Hematopoietic multipotent progenitor cell treated with erythropoietin and hydrocortisone succinate and interleukin-3 and kit ligand, for 8 days (in vitro differentiated cells): ENCODE measurements around the gene MPPED1.

ENCODE experiments used
- DNase-seq: peaks from one replicate; pipeline ENCODE4 v3.0.0-alpha.2; 2015

Gene MPPED1

DNA sequence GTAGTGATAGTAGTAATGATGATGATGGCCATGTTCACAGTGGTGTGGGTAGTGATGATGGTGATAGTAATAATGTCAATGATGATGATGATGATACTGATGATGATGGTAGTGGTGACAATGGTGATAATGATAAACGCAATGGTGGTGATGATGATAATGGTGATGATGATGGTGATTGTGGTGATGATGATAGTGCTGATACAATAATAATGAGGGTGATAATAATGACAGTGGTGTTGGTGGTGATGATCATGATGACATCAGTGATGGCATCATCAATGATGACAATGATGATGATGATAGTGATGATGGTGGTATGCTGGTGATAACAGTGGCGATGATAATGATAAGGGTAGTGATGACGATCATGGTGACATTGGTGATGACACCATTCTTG is 92.3 kb downstream of the MPPED1 start:
- DNase-seq: no peak

DNA sequence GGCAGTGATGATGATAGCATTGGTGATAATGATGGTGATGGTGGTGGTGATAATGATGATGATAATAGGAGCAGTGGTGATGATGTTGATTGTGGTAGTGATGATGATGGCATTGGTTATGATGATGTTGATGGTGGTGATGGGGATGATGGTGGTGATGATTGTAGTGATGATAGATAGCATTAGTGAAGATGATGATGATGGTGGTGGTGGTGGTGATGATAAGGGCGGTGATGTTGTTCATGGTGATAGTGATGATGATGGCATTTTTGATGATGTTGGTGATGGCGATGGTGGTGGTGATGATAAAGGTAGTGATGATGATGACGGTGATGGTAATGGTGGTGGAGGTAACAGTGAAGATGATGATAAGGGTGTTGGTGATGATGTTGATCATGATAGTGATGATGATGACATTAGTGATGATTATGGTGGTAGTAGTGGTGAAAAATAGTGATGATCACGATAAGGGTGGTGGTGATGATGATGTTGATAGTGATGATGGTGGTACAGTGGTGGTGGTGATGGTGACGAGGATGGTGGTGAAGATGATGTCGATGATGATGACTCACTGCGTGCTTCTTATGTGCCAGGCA is 93.0 kb downstream of the MPPED1 start:
- DNase-seq: no peak

DNA sequence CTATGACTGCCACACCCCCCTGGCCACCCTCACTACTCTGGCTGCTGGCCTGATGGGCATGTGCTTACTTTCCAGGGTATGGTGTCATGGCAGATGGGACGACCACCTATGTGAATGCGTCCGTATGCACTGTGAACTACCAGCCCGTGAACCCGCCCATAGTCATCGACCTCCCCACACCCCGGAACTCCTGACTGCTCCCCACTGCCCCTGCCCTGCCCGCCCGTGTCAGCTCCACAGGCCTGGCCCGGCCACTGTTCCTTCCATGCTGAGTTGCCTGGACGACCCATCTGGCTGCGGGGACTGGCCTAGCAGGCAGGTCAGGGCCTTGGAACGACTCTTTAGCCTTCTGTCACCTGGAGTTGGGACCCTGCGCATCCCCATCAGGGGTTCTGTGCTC is 93.6 kb downstream of the MPPED1 start:
- no peak for DNase-seq

DNA sequence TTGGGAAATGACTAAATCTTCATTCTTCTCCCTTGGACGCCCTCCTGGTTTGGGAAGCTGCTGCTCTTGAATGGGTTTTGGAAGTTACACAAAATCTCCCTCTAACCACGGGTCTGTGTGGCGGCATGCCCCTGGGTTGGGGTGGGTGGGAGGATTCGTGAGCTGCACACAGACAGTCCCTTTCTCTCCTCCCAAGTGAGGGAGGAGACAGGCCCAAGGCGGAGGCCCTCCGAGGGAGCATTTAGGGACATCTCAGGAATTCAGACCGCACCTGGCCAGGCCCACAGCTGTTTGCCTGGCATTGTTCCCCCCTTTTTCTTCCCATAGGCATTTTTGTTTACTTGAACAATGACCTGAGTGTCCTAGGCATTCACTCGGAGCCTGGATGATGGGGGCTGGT is 94.1 kb downstream of the MPPED1 start:
- DNase-seq: no peak

DNA sequence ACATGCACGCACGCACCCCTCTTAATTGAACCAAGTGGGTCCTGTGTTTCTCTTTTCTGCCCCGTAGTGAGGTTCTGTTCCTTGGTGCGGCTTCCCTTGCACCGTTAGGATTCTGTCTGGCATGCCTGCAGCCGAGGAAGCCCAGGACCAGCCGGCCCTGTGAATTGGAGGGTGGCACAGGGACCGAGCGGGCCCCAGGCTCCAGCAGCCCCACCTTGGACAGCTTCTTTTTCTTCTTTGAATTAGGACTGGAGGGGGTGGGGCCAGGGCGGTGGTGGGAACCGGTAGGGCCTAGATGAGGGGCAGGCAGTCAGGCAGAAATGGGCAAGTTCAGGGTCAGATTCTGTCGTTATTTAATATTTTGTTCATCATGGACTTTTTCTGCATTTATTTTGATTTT is 94.7 kb downstream of the MPPED1 start:
- no peak for DNase-seq

DNA sequence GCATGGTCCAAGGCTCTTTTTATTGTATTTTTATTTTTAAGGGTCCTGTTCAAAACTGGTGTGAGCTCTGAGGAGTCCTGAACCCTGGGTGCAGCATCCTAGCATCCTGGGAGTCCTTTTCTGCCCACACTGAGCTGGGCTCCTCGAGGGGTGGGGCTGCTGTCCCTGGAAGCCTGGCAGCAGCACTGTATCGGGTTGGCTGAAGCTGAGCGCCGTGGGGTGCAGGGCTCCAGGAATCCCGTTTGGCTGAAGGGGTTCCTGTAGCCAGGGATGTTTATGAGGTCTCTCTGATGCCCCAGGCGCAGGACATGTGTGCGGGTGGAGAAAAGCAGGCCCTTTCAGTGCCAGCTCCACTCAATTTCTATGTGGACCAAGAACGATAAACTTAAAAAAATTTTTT is 95.4 kb downstream of the MPPED1 start:
- DNase-seq: no peak

DNA sequence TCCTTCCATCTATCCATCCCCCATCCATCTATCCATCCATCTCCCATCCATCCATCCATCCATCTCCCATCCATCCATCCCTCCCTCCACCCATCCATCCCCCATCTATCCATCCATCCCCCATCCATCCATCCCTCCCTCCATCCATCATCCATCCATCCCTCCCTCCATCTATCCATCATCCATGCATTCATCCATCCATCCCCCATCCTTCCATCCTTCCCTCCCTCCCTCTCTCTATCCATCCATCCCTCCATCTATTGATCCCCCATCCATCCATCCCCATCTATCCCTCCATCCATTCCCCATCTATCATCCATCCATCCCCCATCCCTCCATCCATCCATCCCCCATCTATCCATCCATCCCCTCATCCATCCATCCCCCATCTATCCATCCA is 96.7 kb downstream of the MPPED1 start:
- no peak for DNase-seq

DNA sequence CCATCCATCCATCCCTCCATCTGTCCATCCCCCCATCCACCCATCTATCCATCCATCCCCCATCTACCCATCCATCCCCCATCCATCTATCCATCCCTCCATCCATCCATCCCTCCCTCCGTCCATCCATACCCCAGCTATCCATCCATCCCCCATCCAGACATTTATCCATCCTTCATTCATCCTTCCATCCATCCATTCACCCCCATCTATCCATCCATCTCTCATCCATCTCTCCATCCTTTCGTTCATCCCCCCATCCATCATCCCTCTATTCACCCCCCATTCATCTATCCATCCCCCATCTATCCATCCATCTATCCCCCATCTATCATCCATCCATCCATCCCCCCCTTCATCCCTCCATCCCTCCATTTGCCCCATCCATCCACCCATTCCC is 97.5 kb downstream of the MPPED1 start:
- no peak for DNase-seq

DNA sequence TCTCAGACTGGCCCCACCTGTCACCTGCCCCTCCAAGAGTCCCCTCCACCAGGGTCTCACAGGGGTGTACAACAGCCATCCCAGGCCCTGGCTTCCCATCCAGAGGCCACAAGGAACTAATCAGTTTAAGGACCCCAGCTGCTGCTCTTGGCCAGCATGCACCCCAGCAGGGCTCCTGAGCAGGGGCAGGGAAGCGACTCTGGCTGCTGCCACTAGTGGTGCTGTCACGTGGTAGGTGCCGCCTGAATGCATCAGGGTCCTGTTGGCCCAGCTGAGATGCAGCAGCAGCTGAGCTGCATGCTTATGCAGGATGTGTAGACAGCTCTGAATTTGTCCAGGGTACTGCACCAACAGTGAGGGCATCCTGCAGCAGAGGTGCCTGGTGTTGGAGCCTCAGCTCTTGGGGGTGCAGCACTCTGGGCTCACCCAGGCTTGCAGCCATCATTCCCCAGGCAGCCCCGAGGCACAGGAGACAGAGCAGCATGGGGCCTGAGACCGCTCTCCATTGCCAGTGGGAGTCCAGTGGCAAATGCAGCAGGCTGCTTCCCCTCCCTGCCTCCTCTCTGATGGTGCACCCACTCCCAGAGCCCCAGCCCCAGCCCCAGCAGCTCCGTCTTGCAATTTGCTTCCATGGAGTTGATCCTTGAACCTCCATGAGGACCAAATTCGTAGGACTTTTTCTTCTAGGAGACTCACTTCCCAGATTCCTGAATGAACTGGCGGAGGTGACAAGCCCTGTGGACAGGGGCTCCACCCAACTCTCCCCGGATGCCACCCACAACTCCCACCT is 98.7 kb downstream of the MPPED1 start:
- DNase-seq: no peak

DNA sequence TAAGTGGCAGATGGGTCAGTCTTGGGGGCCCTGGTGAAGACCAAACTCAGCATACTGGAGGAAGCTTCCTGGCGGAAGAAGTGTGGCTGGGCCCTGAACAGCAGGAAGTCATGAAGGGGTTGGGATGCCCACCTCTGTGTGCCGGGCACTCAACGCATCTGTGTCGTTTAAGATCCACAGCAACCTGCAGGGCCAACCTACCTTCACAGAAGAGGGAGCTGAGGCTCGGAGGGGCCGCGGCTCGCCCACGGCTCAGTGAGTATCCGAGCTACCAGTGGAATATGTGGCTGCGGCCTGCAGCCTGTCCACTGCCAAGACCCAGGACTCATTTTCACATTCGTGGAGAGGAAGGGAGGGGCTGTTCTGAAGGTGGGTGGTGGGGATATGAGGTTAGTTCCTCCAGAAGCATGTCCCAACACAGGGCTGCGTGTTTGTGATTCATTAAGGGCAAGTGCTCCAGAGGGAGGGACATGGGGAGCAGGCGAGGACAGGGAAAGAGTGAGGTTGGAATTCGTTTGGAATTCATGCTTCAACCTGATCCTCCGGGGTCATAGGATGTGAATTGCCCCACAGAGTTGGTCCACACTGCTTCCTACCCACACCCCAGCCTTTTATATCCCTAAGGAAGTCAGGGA is 99.6 kb downstream of the MPPED1 start:
- no peak for DNase-seq

DNA sequence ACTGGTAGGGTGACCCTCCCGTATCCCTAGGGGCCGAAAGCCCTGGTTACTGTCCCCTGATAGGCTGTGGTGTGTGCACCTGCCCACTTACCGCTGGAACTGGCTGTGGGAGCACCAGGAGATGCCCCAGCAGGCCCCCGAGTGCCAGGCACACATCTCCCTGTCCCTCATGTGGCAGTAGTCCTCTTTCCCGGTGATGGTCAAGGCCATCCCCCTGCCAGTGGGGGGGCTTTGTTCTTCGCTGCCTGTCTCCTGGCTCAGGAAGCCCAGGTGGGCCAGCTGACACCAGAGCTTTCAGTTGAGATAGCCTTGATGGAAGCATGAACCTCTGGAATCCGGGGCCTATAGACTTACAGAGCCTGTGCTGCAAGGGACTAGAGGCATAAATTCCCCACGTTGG is 100.5 kb downstream of the MPPED1 start:
- DNase-seq: no peak

DNA sequence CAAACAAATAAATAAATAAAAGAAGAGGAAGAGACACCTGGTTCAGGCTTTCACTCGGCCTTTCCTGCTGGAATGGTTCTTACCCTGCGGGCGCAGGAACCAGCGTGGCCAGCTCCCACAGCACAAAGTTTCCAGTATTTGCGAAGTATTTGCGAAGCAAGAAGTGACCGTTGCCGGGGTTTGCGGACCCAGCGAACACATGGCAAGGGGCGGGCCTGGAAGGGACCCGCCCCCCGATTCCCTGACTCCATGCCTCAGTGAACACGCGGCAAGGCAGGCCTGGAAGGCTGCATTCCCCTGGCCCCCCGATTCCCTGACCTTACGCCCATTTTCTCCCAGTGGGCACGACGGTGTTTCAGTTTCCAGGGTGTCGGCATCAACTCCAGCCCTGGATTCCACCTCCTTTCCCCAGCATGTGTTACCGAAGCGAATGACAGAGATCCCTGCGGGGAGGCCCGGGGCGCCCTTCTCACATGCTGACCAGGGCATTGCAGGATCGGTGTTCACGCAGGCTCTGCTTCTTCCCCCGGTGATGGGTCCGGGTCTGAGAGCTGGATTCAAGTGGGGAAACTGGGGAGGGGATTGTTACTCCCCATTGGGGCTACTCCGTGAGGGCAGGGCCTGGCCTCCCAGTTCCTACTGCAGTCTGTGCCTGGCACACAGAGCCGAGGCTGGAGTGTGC is 102.8 kb downstream of the MPPED1 start:
- no peak for DNase-seq

DNA sequence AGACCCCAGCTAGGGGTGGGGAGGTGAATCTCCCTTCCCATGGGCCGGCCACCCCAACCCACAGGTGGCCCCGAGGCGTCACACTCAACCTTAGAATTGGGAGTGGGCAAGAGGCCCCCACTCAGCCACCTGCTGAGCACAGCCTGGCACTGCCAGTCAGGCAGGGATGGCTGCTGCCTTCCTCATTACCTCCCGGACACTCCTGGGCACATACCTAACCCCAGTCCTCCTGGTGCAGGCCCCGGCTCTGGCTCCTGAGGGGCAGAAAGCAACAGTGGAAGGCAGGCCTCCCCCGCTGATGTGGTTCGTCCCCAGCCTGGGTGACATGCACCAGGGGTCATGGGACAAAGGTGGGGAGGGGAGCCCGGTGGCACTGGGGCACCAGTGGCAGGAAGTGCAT is 103.6 kb downstream of the MPPED1 start:
- no peak for DNase-seq

DNA sequence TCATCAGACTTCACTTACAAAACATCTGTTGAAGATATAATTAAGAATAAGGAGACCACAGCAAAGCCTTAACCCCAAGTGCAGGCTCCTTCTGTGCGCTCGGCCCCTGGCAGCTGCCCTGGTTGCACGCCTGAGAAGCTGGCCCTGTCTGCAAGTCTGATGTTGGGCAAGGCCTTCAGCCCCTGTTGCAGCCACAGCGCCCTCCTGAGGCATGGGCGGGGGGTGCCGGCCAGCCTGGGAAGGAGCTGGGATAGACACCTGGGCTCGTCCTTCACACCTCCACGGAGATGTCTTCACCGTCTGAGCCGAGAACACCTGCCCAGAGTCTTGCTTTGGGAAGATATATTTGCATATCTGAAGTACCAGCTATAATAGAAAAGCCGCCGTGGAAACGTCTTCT is 104.1 kb downstream of the MPPED1 start:
- DNase-seq: no peak

DNA sequence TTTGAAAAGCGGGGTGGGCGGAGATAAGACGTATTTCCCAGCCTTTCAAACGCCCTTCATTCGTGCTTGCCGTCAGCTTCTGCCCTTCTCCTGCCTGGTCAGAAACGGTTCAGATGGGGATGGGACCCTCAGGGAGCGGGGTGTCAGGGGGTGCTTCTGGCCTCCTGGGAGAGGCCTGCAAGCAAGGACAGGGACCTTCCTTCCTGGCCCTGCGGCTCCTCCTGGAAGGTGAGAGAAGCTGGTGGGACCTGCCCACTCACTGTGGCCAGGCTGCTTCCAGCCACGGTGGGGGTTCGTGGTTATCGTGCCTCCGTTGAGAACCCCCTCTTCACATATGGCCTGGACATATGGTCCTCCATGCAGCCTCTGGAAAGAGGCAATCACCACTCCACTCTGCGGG is 104.6 kb downstream of the MPPED1 start:
- no peak for DNase-seq

DNA sequence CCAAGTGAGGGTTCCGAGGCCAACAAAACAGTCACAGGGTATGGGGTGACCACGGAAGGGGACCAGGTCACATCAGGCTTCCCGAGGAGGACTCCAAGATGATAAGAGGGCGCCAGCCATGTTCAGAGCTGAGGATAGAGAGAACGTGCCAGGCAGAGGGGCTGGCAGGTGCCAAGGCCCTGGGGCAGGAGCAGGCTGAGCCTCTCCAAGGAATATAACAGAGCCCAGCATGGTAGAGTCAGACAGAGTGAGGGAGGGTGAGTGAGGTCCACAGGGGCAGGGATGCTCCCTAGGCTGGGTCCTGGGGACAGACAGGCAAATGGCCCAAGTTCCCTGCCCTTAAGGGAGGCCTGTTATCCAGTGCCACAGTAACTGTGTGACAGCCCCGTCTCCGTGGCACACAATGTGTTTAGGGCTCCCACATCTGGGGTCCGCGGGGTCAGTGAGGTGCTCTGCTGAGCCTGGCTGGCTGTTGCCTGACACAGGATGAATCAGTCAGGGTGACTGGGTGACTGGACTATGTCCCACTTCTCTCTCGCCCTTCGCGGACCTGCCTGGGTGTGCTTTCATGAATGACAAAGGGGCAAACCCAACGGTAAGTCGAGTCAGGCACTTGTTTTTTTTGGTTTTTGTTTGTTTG is 105.3 kb downstream of the MPPED1 start:
- DNase-seq: no peak

DNA sequence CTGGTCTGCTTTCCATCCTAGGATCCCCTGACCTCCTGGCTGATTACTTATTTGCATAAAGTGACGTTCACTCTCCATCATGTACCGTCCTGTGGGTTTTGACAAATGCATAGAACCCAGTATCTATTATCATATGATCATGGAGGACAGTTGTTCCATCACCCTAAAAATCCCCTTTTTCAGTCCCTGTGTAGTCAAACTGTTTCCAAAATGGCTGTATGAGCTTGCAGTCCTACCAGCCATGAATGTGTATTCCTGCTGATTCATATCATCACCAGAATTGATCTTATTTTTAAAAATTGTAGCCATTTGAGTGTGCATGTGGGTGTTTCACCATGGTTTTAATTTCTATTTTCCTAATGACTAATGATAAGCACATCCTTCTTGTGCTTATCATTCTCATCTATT is 108.8 kb downstream of the MPPED1 start:
- DNase-seq: no peak

DNA sequence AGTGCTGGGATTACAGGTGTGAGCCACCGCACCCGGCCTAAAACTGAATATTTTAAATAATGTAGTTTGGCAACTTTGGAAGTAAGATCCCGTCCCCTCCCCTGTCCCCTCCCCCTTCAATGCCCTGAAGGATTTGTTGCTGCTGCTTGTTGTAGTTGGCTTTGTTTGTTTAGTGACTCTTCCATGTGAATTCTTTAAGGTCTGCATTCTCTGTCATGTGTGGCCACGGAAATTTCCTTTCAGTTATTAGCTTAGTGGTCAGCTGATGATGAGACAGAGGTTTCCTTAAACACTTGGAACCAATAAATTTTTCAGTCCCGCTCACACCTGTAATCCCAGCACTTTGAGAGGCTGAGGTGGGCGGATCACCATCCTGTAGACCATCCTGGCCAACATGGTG is 109.9 kb downstream of the MPPED1 start:
- no peak for DNase-seq

DNA sequence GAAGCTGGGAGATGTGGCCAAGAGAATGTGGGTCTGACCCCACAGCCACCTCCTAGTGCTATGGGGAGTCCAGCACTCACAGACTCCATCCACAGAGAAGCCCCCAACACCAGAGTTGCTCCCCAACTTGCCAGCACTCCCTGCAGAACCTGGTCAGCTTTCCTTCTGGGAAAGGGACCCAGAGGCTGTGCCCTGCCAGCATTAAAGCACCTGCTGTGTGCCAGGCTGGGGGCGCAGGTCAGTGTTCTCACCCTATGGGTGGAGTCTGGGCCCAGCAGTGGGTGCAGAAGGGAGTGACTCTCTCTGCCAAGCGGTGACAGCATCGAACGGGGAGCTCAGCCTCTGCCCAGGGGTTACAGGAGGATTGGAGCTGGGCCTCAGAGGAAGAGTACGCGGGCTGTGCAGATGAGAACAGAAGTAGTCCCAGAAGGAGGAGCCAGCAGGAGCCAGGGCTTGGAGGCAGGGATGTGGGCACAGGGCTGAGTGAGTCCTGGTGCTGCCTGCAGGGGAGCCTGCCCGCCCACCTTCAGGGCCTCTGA is 114.4 kb downstream of the MPPED1 start:
- DNase-seq: no peak

DNA sequence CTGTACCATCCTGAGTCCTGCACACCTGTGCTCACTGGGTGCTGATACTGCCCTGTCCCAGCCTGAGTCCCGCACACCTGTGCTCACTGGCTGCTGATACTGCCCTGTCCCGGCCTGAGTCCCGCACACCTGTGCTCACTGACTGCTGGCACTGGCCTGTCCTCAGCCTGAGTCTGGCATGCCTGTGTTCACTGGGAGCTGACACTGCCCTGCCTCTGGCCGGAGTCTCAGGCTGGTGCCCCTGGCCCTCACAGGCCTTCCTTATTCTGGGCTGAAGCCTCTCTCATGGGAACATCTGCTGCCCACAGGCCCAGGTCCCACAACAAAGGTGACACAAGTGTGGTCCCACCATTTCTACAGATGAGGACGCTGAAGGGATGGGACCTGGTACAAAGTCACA is 115.1 kb downstream of the MPPED1 start:
- DNase-seq: no peak

DNA sequence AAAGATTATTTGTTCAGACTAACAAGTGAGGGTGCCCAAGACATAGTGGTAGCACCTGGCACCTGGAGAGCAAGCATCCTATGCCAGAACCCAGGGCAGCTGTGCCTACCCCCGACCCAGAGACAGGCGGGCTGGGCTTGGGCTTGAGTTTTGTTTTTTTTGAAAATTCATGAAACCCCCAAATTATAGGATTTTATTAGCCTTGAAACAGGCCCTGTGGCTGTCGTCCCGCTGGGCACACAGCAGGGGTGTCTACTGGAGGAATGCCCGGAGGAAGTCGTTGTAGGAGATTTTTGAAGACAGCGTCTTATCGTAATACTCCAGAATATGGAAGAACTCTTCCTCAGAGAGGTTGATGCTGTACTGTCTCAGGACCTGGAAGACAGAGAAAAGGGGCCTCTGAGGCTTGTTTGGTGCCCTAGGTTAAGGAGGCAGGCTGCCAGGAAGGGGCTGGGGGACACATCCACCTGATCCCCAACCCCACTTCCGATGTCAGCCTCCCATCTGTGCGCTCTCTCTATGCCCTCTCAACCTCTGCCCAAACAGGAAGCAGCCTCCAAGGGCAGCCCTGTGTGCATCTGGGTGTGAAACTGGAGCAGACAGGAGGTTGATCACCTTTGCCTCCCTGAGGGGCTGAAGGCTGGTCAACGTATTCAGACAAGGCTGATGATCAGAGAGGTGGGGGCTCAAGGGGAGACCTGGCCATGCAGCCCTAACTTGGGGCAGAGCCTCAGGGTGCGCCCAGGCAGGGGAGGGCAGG is 117.0 kb downstream of the MPPED1 start:
- DNase-seq: no peak

DNA sequence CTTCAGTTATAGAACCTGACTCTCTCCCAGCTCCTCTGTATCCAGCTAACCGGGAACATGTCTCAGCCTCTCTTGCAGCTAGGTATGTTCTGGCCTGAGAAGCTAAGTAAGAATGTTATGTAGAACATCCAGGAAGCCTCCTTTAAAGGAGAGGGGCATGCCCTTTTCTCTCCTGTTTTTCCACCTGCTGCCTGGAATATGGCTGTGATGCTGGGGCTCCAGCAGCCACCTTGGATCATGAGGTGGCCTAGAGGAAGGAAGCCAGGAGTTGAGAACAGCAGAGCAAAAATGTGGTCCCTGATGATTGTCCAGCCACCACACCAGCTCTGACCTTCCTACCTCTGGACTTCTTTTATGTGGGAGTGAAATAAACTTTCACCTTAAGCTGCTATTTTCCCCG is 117.6 kb downstream of the MPPED1 start:
- DNase-seq: no peak
